HG03565 (cell line): Measurements from ENCODE around the gene SMARCC2.

ENCODE experiments used
- ATAC-seq: cut with Tn5 transposase; IDR thresholded peaks from one replicate; pipeline ENCODE4 v1.9.1; 2021; ENCODE audit warnings: mild to moderate bottlenecking, moderate library complexity; ENCODE audit not compliant: unreplicated experiment

The SMARCC2 gene

DNA sequence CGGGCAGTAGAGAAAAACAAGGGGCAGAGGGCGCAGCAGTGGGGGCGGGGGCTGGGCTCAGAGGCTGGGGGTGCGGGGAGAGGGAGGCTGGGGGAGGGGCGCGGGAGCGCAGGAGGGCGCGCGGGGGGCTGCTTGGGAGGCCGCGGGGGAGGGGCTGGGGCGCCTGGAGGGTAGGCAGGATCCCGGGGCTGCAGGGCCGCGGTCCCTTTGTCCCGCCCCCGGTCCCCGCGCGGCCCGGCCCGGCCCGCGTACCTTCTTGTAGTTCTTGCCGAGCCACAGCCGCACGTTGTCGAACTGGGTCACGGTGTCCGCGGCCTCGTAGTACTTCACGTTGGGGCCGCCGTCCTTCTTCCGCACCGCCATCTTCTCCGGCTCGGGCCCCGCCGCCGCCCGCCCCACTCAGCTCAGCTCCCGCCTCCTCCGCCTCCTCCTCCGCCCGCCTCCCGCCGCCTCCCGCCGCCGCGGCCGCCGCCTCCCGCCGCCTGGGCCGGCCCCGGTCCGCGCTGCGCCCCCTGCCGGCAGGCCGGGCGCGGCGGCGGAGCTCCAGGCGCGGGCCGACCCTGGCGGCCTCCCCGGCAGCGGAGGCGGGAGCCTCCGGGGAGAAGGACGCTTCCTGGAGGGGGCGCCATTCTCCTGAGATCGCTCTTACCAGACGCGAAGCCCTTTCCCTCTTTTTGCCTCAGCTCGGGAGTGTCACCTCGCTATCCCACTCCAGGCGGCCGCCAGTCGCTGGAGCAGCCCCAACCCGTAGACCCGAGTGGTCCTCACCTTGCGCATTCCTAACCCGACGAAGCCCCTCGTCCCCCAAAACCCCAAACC is at the start of gene SMARCC2:
SMARCC2 (minus strand) TSS at position 385 of the 819 bp plus-strand sequence; CDS start at position 363, 22 bp downstream.
- ATAC-seq, result peak; percentile 53

GRCh38 chr12:56237552-56237951 is 48.3 kb upstream of the SMARCC2 start:
- ATAC-seq, result no peak

GRCh38 chr12:56236985-56237384 is 47.7 kb upstream of the SMARCC2 start:
- ATAC-seq, result no peak

GRCh38 chr12:56236091-56236490 is 46.8 kb upstream of the SMARCC2 start:
- no peak for ATAC-seq

DNA sequence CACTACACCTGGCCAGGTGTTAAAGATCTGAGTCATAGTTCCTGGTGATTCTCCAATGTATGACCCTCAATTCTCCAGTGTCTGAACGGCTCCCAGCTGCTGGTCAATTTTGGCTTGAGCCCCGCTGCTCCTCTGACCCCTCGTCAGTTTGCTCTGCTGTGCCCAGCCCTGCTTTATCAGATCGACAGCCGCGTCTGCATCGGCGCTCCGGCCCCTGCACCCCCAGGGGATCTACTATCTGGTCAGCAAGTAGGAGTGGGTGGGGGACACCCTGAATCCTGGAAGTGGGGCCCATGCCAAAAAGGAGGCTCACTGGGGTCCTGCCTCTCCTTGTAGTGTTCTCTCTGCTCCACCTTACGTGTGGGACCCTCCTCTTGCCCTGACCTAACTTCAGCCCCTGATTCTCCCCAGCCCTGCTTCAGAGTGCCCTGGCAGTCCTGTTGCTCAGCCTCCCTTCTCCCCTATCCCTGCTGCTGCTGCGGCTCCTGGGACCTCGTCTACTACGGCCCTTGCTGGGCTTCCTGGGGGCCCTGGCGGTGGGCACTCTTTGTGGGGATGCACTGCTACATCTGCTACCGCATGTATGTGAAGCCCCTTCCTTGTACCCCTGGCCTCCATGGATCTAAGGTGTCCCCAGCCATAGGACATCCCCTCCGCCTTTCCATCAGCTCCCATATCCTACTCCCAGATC is 45.6 kb upstream of the SMARCC2 start:
- no peak for ATAC-seq

GRCh38 chr12:56231184-56231582 is 41.9 kb upstream of the SMARCC2 start:
- ATAC-seq, result no peak

GRCh38 chr12:56230432-56231183 is 41.3 kb upstream of the SMARCC2 start:
- no peak for ATAC-seq

DNA sequence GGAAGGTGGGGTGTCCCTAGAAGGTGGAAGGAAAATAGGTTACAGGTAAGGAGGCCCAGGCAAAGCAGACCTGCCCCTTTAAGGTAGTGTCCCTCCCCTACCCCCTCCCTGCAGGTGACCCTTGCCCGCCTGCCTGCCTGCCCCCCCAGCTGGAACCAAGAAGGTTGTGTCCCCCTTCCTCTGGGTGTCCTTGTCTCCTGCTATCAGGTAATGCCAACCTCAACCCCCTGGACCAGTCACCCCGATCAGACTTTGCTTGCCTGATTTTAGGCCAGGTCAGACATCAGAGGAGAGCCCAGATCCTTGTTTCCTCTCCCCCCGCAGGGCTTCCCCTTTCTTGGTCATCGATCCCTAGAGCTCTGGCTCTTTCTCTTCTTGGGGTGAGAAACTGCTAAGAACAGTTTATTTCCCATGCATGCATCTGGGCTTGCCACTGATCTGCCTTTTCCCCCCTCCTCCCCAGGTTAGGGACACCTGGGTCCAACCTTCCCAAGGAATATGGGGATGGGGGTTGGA is 40.7 kb upstream of the SMARCC2 start, which contains the start of gene SLC39A5:
SLC39A5 (plus strand) TSS at position 136 of the 516 bp plus-strand sequence. CDS start 1,224 bp downstream, outside the sequence.
- ATAC-seq, result no peak

DNA sequence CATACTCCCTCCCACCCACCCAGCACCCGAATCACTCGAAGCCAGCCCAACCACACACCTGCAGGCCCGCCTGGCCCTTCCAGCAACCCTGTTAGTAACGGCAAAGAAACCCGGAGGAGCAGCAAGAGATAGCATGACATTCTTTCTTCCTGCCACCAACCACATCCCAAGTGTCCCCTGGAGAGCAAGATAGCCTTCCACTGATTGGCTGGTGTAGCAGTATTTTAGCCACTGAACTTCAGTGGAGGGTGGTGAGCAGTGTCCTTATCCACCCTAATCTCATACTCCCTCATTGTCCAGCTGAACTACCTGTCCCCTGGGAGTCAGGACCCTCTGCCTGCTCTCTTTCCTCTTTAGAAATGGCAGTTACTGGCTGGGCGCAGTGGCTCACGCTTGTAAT is 39.8 kb upstream of the SMARCC2 start:
- ATAC-seq, result no peak

GRCh38 chr12:56224954-56225353 is 35.7 kb upstream of the SMARCC2 start:
- no peak for ATAC-seq

GRCh38 chr12:56224102-56224701 is 34.9 kb upstream of the SMARCC2 start, which contains the start of gene NABP2:
NABP2 (plus strand) TSS chr12:56224342; CDS start chr12:56224857, 515 bp downstream.
- peak; percentile 62 for ATAC-seq

GRCh38 chr12:56223571-56224101 is 34.4 kb upstream of the SMARCC2 start:
- ATAC-seq, result no peak

- ATAC-seq, result no peak
These were observed 33.2 kb upstream of the SMARCC2 start for GRCh38 chr12:56222531-56222895.

GRCh38 chr12:56221757-56222530 is 32.7 kb upstream of the SMARCC2 start, which contains the start of gene RNF41:
RNF41 (minus strand) TSS chr12:56221922; CDS start chr12:56214047, 7,875 bp downstream.
- ATAC-seq, result peak; percentile 72

- ATAC-seq, result no peak
These were observed 32.0 kb upstream of the SMARCC2 start for GRCh38 chr12:56221232-56221756.

DNA sequence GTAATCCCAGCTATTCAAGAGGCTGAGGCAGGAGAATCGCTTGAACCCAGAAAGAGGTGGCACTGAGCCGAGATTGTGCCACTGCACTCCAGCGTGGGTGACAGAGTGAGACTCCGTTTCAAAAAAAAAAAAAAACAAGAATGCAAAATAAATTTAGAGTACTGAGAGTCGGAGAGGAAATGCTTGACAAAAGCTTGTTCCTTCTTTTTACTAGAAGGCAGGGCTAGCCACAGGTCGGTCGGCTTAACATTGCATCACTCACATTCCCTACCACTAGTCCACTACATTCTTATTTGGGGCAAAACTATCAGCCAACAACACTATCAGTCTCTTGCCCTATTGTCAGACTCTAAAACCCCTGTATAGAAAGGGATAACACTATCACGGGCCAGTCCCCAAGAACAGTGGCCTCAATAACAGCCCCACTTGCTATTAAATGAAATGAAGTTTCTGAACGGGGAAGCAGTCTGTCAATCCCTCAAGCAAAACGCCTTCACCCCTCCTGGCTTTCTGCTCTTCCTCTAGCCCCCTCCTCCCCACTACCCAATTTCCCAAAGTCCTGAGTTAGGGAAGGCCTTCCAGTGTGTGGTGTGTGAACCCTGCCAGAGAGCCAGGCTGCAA is 31.4 kb upstream of the SMARCC2 start:
- ATAC-seq, result no peak

- no peak for ATAC-seq
These were observed 30.6 kb upstream of the SMARCC2 start for GRCh38 chr12:56219840-56220239.

- no peak for ATAC-seq
These were observed 27.2 kb upstream of the SMARCC2 start for GRCh38 chr12:56216461-56216860.

- no peak for ATAC-seq
These were observed 24.6 kb upstream of the SMARCC2 start for GRCh38 chr12:56213878-56214277.
